Subcutaneous adipose tissue (tissue), 4 donors: Measurements from ENCODE around the gene CSMD2. TPM values are rescaled to one million over a fixed set of nuclear protein-coding genes. Genes with fewer than 3 reads are reported as not detected.

ENCODE experiments used
- CTCF ChIP-seq: fragments of 450-650 bp; IDR thresholded peaks from one replicate; pipeline ENCODE4 v1.5.1; 2016; ENCODE audit warnings: low read depth, mild to moderate bottlenecking, control low read depth, antibody characterized with exemption, moderate library complexity
- total RNA-seq, 4 donors: library from RNA; depleted of rRNA; stranded (reverse); fragments of >200 nt; gene quantifications; one replicate each; pipeline ENCODE4 v1.1.0, GENCODE V29; 2016

CSMD2 gene
- total RNA-seq, 4 donors from 2014 or later, result 0.38 to 4.4 (median 1.00) TPM

GRCh38 chr1:33725037-33725436 is 440.0 kb downstream of the CSMD2 start:
- TF ChIP-seq CTCF, result no peak

GRCh38 chr1:33724348-33724747 is 440.7 kb downstream of the CSMD2 start:
- no peak for TF ChIP-seq CTCF

GRCh38 chr1:33723251-33723650 is 441.8 kb downstream of the CSMD2 start:
- TF ChIP-seq CTCF, result no peak

GRCh38 chr1:33721301-33721815 is 443.7 kb downstream of the CSMD2 start:
- no peak for TF ChIP-seq CTCF

GRCh38 chr1:33719771-33720670 is 445.0 kb downstream of the CSMD2 start:
- no peak for TF ChIP-seq CTCF

GRCh38 chr1:33719326-33719725 is 445.7 kb downstream of the CSMD2 start:
- no peak for TF ChIP-seq CTCF

GRCh38 chr1:33718186-33718585 is 446.8 kb downstream of the CSMD2 start:
- no peak for TF ChIP-seq CTCF
